Endothelial cell of umbilical vein (primary cell): Measurements from ENCODE around the gene TDRD10. TPM values are rescaled to one million over a fixed set of nuclear protein-coding genes. Genes with fewer than 3 reads are reported as not detected.

ENCODE experiments used
- BruUV-seq: library from RNA; stranded (reverse); fragments of 400-500 nt; replicated peaks from 2 replicates; lab custom pipeline; 2021; lab: Mats Ljungman, UMichigan
- CTCF ChIA-PET: fragments of 300-600, 350-600 bp; sonication (Branson Sonifier 250); formaldehyde crosslinking; loops from one replicate; lab custom pipeline; 2021; ENCODE audit warnings: antibody characterized with exemption, inconsistent platforms; lab: Charles Lee
- POLR2A ChIA-PET: fragments of 300-600, 350-600 bp; sonication (Branson Sonifier 250); formaldehyde crosslinking; loops from one replicate; lab custom pipeline; 2021; ENCODE audit warnings: antibody characterized with exemption, inconsistent platforms; lab: Charles Lee
- DNase-seq: peaks from one replicate; pipeline ENCODE4 v3.0.0-alpha.2; 2011; ENCODE audit warnings: low read depth, low spot score
- FAIRE-seq: peaks from 2 replicates; lab custom pipeline; 2011; peaks lifted over from hg19 to GRCh38; lab: Jason Lieb, UNC
- H2AFZ ChIP-seq: 2 replicates; pipeline ENCODE4 v1.6.0; 2012; ENCODE audit warnings: low read depth, low read length, control low read depth, inconsistent platforms
- H3K27ac ChIP-seq: 2 replicates; pipeline ENCODE4 v1.5.1; 2011; ENCODE audit warnings: low read depth, mild to moderate bottlenecking, control low read depth, low read length, moderate library complexity; ENCODE audit not compliant: insufficient read depth
- H3K27me3 ChIP-seq, 2 experiments: 2 replicates each; pipeline versions ENCODE4 v1.6.0 to v1.6.1; 2011; ENCODE audit warnings: low read length in 2 of 2, mixed read lengths in 1 of 2; ENCODE audit not compliant: control insufficient read depth in 2 of 2, insufficient read depth in 2 of 2
- H3K36me3 ChIP-seq, 2 experiments: 2 replicates in 1 of 2; 3 replicates in 1 of 2; pipeline ENCODE4 v1.5.1; 2011; ENCODE audit warnings: low read length in 2 of 2, mild to moderate bottlenecking in 1 of 2, moderate library complexity in 1 of 2; ENCODE audit not compliant: control insufficient read depth in 2 of 2, insufficient read depth in 2 of 2; ENCODE audit errors: extremely low read depth in 1 of 2
- H3K4me1 ChIP-seq: 3 replicates; pipeline ENCODE4 v1.5.1; 2011; ENCODE audit warnings: mild to moderate bottlenecking, low read length; ENCODE audit not compliant: control insufficient read depth, insufficient read depth; ENCODE audit errors: extremely low read depth
- H3K4me2 ChIP-seq: 2 replicates; pipeline ENCODE4 v1.6.1; 2011; ENCODE audit warnings: low read length, control low read depth, mixed read lengths; ENCODE audit not compliant: insufficient read depth
- H3K4me3 ChIP-seq, 3 experiments: fragments of 200-600 bp in 1 of 3; sonication (generic), shearing (Covaris generic) in 1 of 3; replicated peaks in 1 of 3; 2 replicates each; pipeline ENCODE4 v1.5.1; 2011 to 2016; ENCODE audit warnings: control low read depth in 3 of 3, low read length in 3 of 3, mild to moderate bottlenecking in 2 of 3, inconsistent platforms in 1 of 3, low read depth in 1 of 3, moderate library complexity in 1 of 3; ENCODE audit not compliant: insufficient read depth in 1 of 3
- H3K79me2 ChIP-seq: 2 replicates; pipeline ENCODE4 v1.6.0; 2012; ENCODE audit warnings: low read length, inconsistent platforms; ENCODE audit not compliant: control insufficient read depth, insufficient read depth
- H3K9ac ChIP-seq: replicated peaks from 2 replicates; pipeline ENCODE3; 2011; ENCODE audit warnings: low read length, control low read depth; ENCODE audit not compliant: insufficient read depth; ENCODE audit errors: extremely low read depth
- H3K9me1 ChIP-seq: replicated peaks from 3 replicates; pipeline ENCODE4 v1.6.0; 2011; ENCODE audit warnings: mild to moderate bottlenecking, low read length; ENCODE audit not compliant: control insufficient read depth, insufficient read depth; ENCODE audit errors: extremely low read depth
- H3K9me3 ChIP-seq: replicated peaks from 2 replicates; pipeline ENCODE4 v1.5.1; 2012; ENCODE audit warnings: low read length, inconsistent platforms; ENCODE audit not compliant: control insufficient read depth, insufficient read depth
- H4K20me1 ChIP-seq: replicated peaks from 2 replicates; pipeline ENCODE3; 2011; ENCODE audit warnings: mild to moderate bottlenecking, low read length; ENCODE audit not compliant: control insufficient read depth, insufficient read depth; ENCODE audit errors: extremely low read depth
- EZH2 ChIP-seq: IDR thresholded peaks from 2 replicates; pipeline ENCODE4 v1.6.1; 2012; ENCODE audit warnings: borderline replicate concordance, low read depth, mild to moderate bottlenecking, moderate library complexity, low read length, inconsistent platforms; ENCODE audit not compliant: severe bottlenecking
- FOS ChIP-seq: IDR thresholded peaks from 2 replicates; pipeline ENCODE4 v1.6.1; 2011; ENCODE audit warnings: mild to moderate bottlenecking, low read length, moderate library complexity, borderline replicate concordance; ENCODE audit not compliant: insufficient read depth
- GATA2 ChIP-seq: IDR thresholded peaks from 2 replicates; pipeline ENCODE4 v1.7.0; 2011; ENCODE audit warnings: low read depth, mild to moderate bottlenecking, moderate library complexity, mixed read lengths, low read length; ENCODE audit not compliant: insufficient read length, insufficient read depth
- JUN ChIP-seq: IDR thresholded peaks from 2 replicates; pipeline ENCODE4 v1.6.1; 2011; ENCODE audit warnings: borderline replicate concordance, low read depth; ENCODE audit not compliant: insufficient read length, insufficient read depth
- MYC ChIP-seq: IDR thresholded peaks from one replicate; pipeline ENCODE4 v1.6.1; 2011; ENCODE audit warnings: mild to moderate bottlenecking, low read depth, low read length
- POLR2A ChIP-seq: IDR thresholded peaks from 2 replicates; pipeline ENCODE4 v1.6.1; 2012; ENCODE audit warnings: low read depth, mild to moderate bottlenecking, control low read depth, low read length
- POLR2AphosphoS5 ChIP-seq: IDR thresholded peaks from 2 replicates; pipeline ENCODE4 v1.6.1; 2012; ENCODE audit warnings: low read depth, mild to moderate bottlenecking, control low read depth, low read length, moderate library complexity; ENCODE audit not compliant: insufficient read depth
- dilution Hi-C: fragments of 300-500 bp; cut with MboI; formaldehyde crosslinking; loops from one replicate; pipeline ENCODE4 v1.15.0; 2019; ENCODE audit warnings: low sequenced_read_pairs; ENCODE audit not compliant: extremely low pct_ligation_motif_present
- intact Hi-C: fragments of 100-400 bp; cut with micrococcal nuclease; formaldehyde crosslinking; loops from one replicate; pipeline ENCODE4 v1.10.0; 2022
- polyA plus RNA-seq, 4 experiments: library from polyadenylated mRNA; depleted of rRNA in 3 of 4; stranded (reverse) in 3 of 4; unstranded in 1 of 4; fragments of >200 nt; gene quantifications; 2 replicates each; pipeline versions ENCODE4 v1.2.1 to v1.2.3, GENCODE V29; 2011 to 2012; ENCODE audit warnings: missing spikeins in 1 of 4
- total RNA-seq: library from RNA; stranded (reverse); gene quantifications from 2 replicates; pipeline ENCODE4 v1.2.3, GENCODE V29; 2021
- TF ChIP-seq, protein P1 (sequence below), 2 donors: IDR thresholded peaks; 1 replicate in 1 of 2; 2 replicates in 1 of 2; pipeline ENCODE4 v1.5.1; 2011; ENCODE audit warnings: low read length in 2 of 2, mild to moderate bottlenecking in 2 of 2, moderate library complexity in 2 of 2, control low read depth in 1 of 2, inconsistent platforms in 1 of 2, low read depth in 1 of 2; ENCODE audit not compliant: insufficient read depth in 1 of 2; ENCODE audit errors: extremely low read depth in 1 of 2
- TF ChIP-seq, protein P2 (sequence below): IDR thresholded peaks from 2 replicates; pipeline ENCODE4 v1.6.1; 2011; ENCODE audit not compliant: insufficient read depth, insufficient read length

TDRD10 gene
- total and polyA plus RNA-seq, 2 donors (not counting 3 experiments of a cell fraction or from before 2014, with no cell fraction given) = 6.1 to 9.1 TPM

DNA sequence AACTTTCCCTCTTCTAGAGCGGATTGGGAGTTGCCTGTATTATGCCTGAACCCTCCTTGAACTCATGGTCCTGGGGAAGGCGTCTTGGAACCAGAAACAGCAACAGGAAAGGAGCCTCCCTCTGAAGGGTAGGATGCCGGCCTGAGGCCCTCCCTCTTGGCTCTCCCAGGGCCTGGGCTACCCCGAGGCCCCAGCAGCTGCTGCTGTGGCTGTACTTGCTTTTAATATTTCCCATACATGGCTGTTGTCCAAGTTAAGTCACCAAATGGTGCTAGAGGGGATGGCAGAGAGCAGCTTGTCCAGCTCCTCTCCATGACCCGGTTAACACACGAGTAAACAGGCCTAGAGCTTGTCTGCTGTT lies 76.0 kb downstream of the TDRD10 start:
- intact Hi-C loops = no loop called here
- H3K4me3 ChIP-seq = no peak overlapping the region
- H3K9ac ChIP-seq = no peak overlapping the region
- H4K20me1 ChIP-seq = no peaks in the 10 kb centered on the region
- no peaks in the 10 kb centered on the region for H3K9me1 ChIP-seq
- H3K79me2 ChIP-seq = no peaks in the 10 kb centered on the region
- no peak for TF ChIP-seq FOS
- no peak for TF ChIP-seq JUN
- TF ChIP-seq MYC = no peak
- no peak for TF ChIP-seq POLR2AphosphoS5
- TF ChIP-seq GATA2 = no peak
- TF ChIP-seq EZH2 = no peak
- TF ChIP-seq, protein P1, sequence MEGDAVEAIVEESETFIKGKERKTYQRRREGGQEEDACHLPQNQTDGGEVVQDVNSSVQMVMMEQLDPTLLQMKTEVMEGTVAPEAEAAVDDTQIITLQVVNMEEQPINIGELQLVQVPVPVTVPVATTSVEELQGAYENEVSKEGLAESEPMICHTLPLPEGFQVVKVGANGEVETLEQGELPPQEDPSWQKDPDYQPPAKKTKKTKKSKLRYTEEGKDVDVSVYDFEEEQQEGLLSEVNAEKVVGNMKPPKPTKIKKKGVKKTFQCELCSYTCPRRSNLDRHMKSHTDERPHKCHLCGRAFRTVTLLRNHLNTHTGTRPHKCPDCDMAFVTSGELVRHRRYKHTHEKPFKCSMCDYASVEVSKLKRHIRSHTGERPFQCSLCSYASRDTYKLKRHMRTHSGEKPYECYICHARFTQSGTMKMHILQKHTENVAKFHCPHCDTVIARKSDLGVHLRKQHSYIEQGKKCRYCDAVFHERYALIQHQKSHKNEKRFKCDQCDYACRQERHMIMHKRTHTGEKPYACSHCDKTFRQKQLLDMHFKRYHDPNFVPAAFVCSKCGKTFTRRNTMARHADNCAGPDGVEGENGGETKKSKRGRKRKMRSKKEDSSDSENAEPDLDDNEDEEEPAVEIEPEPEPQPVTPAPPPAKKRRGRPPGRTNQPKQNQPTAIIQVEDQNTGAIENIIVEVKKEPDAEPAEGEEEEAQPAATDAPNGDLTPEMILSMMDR (IDR thresholded peaks at IDR 0.05; ENCODE audit: extremely low read depth in 1 of 2, insufficient read depth in 1 of 2, low read depth in 1 of 2, low read length in 2 of 2) = no peak
- TF ChIP-seq, protein P2, sequence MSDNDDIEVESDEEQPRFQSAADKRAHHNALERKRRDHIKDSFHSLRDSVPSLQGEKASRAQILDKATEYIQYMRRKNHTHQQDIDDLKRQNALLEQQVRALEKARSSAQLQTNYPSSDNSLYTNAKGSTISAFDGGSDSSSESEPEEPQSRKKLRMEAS = no peak
- TF ChIP-seq POLR2A = no peak
- ChIA-PET CTCF (interaction anchor here (1.1 to 1.6 kb wide), 4 partner anchors 18 to 300 kb away, joined by 3 to 7 read pairs (median 4); no protein-coding TSS in a partner anchor), POLR2A (no interaction called here)
- H3K4me1 ChIP-seq = peaks cover 3% of the 10 kb centered on the region
- no peak overlapping the region for H2AFZ ChIP-seq
- H3K4me2 ChIP-seq = no peak overlapping the region
- no peaks in the 10 kb centered on the region for H3K9me3 ChIP-seq
- H3K27ac ChIP-seq = no peak overlapping the region
- peaks cover 17 to 28% of the 10 kb centered on the region in 2 experiments for H3K36me3 ChIP-seq
- BruUV-seq = no TSS peak
- dilution Hi-C loops = no loop called here
- FAIRE-seq (no peak), DNase-seq (no peak)
- H3K27me3 ChIP-seq = no peaks in the 10 kb centered on the region
